Dedifferentiated amniotic fluid mesenchymal stem cell (primary cell): ENCODE results near the gene P2RX1.
A peak's percentile ranks its signal among the peaks of the same experiment; 100 is the strongest.

Experiments
- DNase-seq: peaks from one replicate; pipeline ENCODE4 v3.0.0-alpha.2; 2016; ENCODE audit errors: extremely low spot score

The P2RX1 gene

GRCh38 chr17:3915995-3916696, at the start of gene P2RX1:
P2RX1 (minus strand) TSS chr17:3916465; CDS start chr17:3916225, 240 bp downstream.
- DNase-seq = no peak

DNA sequence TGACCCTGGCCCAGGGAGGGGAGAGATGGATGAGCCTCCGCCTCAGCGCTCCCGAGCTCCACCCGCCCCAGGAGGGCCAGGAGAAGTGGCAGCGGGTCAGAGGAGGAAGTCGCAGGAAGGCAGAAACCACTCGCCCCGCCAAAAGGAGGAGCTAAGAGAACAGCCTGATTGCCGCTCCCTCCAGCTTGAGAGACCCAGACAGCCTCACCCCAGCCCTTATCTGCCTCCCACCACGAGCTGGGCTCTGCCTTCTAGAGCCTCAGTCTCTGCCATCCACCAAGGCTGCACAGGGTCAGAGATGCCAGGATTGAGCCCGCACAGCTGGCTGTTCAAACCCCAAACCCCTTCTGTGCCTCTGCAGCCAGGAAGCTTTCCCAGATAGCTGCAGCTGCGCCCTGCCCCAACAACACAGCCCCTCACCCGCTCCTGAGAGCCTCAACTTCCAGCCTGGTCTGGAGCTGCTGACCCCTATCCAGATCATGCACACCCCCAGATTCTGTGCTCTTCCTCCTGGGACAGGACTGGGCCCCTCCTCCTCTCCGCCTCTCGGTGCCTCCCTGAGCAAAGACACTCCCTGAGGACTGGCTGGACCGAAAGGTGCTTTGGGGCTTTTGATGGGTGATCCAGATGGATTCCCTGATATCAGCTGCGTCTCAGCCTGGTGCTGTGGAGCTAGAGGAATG, 49.0 kb upstream of the P2RX1 start:
- no peak for DNase-seq

- DNase-seq = no peak
Measured at GRCh38 chr17:3964203-3965117, 48.2 kb upstream of the P2RX1 start, which contains the start of gene ATP2A3. ATP2A3 (minus strand) TSS chr17:3964437; CDS start chr17:3964291, 146 bp downstream.

DNA sequence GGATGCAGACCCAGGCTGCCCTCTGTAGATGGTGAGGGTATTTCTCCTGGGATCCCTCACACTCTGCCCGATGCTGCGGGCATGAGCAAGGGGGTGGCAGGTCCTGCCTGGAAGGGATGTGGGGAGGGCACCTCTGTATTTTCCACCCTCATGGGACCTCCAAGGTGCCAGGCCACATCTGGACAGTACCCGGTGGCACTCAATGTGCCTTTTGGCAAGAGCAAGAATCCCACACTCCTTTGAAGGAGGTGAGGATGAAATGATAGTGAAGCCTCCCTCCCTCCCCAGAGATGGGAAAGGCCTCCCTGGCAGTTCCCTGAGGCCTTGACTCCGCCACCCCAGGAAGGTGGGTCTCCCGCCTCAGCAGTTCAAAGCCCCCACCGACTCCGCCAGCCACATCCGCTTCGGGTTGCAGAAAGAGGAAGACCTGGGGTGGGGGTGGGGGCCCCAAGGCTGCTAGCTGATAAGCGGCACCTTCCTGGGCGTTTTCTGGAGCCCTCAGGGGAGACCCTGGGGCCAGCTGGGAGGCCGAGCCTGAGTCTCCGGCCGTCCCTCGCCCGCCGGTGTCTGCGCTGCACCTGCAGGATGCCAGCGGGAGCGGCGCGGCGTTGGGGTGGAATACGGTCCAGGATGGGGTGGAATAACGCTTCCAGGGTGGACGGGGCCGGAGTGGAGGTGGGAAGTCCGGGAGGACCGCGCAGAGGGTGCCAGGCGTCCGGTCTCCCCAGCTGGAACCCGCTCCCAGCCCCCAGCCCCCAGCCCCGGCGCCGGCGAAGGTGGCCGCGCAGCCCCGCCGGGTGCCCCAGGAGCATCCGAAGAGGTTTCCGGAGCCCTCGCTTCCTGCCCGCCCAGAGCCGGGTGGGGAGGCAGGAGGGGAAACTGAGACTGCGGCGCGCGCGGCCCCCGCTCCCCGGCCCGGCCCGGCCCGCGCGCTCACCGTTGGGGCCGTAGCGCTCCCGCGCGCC, 47.3 kb upstream of the P2RX1 start:
- DNase-seq = no peak

- no peak for DNase-seq
Measured at GRCh38 chr17:3962965-3963236, 46.6 kb upstream of the P2RX1 start.

GRCh38 chr17:3962217-3962964, 46.1 kb upstream of the P2RX1 start:
- no peak for DNase-seq

DNA sequence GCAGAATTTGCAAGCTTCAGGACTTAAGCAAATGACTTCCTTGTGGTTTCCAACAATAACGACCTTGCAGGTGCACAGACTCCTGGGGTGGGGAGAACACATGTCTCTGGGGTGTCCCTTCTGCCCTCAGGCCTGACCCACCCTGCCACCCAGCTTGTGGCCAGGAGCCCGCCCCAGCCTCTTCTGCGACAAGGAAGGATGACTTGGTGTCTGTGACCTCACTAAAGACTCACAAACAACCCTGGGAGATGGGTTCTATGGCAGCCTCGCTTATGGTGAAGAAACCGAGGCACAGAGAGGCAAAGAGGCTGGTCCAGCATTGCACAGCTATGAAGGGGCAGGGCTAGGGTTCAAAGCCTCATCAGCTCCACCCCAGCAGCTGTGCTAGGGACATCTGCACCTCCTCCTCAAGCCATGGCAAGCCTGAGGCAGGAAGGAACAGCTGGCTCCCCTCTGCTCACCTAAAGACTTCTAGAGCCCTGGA, 45.3 kb upstream of the P2RX1 start:
- no peak for DNase-seq

DNA sequence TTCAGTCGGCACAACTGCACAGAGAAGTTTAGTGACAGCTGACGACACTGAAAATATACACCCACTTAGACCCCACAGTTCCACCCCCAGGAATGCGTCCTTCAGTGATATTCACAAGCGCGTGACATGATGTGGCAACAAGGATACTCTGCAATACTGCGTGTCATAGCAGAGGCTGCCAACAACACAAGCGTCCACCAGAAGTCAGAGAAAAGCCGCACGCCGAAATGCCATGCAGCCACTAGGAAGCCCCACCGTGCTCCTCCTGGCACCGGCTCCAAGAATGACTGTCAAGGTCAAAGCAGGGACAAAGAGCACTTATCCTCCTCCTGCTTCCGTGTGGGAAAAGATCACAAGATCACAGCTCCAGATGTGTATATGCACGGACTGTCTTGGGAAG, 44.5 kb upstream of the P2RX1 start:
- DNase-seq = no peak

DNA sequence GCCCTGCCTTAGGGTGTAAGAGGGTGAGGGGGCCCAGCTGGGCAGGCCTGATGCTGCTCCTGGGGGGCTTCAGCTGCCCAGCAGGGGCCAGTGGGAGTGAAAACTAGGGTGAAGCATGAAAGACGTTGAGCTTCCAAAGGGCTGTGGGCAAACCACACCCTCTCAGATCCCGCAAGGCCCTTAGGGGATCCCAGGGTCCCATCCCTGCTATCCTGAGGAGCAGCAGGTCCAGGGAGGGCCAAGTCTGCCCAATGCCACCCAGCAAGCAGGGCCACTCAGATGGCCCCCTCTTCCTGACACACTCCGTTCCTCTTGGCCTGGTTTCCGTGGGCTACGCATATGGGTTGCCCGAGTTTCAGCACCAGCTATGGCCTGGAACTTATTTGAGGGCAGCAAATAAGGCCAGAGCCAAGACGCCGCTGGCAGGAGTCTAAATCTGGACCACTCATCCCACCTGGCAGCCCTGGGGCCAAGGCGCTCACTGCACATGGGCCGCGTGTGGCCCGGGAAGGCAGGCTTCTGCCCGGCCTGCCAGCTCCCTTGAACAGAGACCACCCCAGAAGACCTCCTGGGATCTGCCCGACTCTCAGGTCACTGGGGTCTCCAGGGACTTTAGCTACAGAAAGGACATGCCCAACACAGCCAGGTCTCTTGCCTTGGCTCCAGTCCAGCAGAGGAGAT, 43.8 kb upstream of the P2RX1 start:
- DNase-seq = no peak

- DNase-seq = peak; percentile 15
Measured at GRCh38 chr17:3959295-3959899, 43.1 kb upstream of the P2RX1 start.

- DNase-seq = no peak
Measured at GRCh38 chr17:3957735-3958599, 41.7 kb upstream of the P2RX1 start.

- DNase-seq = no peak
Measured at GRCh38 chr17:3956983-3957382, 40.7 kb upstream of the P2RX1 start.

DNA sequence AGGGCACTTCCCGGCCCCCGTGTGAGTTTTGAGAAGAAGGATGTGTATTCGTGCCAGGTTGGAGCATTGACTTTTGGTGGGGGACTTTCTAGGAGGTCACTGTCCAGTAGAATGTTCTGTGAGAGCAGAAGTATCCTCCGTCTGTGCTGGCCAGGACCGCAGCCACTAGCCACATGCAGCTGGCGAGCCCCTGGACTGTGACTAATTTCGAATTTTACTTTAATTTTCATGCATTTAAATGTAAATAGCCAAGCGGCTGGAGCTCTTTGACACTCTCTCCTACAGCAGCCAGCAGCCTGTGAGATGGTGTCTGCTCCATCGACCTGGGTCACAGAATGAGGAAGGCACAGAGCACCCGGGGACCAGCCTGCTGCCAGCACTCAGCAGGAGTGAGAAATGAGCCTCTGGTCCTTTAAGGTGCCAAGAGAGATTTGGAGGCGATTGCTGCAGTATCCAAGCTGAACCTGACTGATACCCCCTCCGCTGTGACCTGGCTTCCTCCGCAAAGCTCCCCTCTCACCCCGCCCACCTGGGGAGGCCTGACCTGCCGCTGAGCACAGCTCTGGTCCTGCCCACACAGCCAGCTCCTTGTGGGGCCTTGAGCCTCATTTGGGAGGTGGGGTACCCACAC, 40.2 kb upstream of the P2RX1 start:
- DNase-seq = no peak

- no peak for DNase-seq
Measured at GRCh38 chr17:3955673-3955988, 39.4 kb upstream of the P2RX1 start.

DNA sequence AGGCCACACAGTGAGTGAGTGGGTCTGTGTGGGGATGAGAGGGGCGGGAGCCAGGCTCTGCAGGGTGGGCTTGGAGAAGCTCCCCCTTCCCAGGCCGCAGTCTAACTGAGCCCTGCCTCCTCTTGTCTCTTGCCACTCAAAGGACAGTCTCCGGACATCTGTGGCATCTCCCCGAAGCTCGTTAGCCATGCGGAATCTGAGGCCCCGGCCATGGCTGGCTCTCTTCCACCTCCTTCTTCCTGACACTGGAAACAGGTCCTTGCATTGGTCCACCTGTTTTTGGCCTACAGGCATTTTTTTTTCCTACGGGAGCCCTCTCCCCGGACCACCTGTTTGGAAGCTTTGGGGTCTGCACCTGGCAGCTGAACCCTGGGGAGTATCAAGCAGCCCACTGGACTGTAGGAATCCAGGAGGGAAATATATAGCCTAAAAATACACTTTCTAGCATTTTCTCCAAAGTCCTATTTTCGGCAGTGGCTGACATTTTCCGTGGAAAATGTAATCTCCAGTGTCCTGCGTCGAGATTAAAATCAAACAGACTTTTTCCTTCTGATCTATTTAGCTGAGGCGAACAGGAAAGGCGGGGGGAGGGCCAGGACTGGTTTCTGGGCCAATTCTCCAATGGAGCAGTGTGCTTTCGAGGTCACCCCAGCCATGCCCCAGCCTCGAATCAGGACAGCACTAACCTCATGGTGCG, 38.9 kb upstream of the P2RX1 start:
- no peak for DNase-seq

- no peak for DNase-seq
Measured at GRCh38 chr17:3954086-3954485, 37.8 kb upstream of the P2RX1 start.

- DNase-seq = no peak
Measured at GRCh38 chr17:3953542-3953941, 37.3 kb upstream of the P2RX1 start.

GRCh38 chr17:3952186-3952585, 35.9 kb upstream of the P2RX1 start:
- DNase-seq = no peak
